ENCODE measurements around the gene PHF21A. TPM values are rescaled to one million over a fixed set of nuclear protein-coding genes. Genes with fewer than 3 reads are reported as not detected.

The PHF21A gene
- total RNA-seq, 1 experiment from 2014 or later = 17.3 TPM

DNA sequence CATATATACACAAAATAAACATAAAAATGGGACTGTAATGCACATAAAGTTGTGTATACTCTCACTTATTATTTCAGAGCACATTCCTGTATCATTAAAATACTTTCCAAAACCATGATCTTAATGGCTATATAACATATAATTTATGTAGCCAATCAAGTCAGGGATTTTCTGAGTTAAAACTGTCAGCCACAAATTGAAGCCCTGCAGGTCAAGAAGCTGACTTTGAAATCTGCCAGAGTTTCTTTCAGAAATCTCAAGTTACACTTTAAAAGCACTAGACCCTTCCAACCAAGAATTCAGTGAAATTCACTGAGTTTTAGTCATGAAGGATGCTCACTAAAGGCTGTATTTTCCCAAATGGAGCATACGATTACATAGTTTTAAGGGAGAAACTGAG is 47.6 kb downstream of the PHF21A start:
- no peak overlapping the region for H3K4me3 ChIP-seq
- H3K36me3 ChIP-seq = no peaks in the 10 kb centered on the region
- H3K27ac ChIP-seq = no peak overlapping the region
- no peak for DNase-seq
- no peaks in the 10 kb centered on the region for H3K27me3 ChIP-seq
- no peaks in the 10 kb centered on the region for H3K9me3 ChIP-seq (replicated peaks)
- no peaks in the 10 kb centered on the region for H3K4me1 ChIP-seq

DNA sequence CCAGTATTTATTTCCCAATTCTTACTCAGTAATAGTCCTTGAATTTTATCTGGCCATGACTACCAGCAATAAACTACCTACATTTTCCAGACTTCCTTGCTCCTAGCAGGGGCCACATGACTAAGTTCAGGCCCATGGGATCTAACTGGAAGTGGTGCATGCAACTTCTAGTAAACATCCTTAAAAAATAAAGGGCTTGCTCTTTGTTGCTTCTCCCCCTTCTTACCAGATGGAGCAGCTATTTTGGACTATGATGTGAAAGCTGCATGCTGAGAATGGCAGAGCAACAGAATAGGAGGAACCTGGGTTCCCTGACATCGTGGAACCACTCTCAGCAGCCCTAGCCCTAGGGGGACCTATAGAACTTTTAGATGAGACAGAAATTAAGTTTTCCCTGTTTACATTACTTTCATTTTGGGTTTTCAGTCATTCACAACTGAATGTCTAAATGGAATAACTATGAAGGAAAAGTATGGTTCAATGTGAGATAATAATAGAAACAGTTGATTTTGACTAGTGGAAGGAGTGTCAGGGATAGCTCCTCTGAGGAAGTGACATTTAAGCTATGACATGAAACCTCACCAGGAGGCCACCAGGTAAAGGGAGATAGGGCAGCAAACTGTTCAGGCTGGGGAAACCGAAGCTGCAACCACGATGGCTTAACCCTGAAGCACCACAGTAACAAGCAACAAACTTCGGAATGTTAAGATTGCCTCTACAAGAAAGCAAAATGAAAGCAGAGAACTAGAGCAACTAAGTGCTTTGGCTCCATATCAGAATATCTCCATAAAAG is 48.9 kb downstream of the PHF21A start:
- H3K36me3 ChIP-seq = no peaks in the 10 kb centered on the region
- H3K27ac ChIP-seq = no peak overlapping the region
- H3K4me1 ChIP-seq = no peaks in the 10 kb centered on the region
- H3K9me3 ChIP-seq (replicated peaks) = no peaks in the 10 kb centered on the region
- H3K27me3 ChIP-seq = no peaks in the 10 kb centered on the region
- DNase-seq = no peak
- no peak overlapping the region for H3K4me3 ChIP-seq

DNA sequence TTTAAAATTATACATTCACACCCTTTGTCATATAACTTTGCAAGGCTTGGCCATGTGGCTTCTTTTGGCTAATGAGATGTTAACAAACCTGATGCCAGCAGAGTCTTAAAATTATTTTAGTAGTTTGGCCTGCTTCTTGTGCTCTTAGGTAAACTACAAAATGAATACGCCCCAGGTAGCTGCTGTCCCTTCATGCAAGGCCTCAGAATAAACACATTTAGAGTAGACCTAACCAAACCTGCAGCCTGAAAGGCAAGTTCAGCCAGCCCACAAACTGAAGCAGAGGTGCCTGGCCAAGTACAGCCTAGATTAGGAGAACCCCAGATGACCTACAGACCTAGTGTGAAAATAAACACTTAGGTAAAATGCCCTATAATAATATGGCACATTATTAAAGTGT is 50.2 kb downstream of the PHF21A start:
- Histone ChIP-seq H3K27me3 (no peaks in the 10 kb centered on the region), H3K27ac (no peak overlapping the region), H3K36me3 (no peaks in the 10 kb centered on the region), H3K9me3 (replicated peaks) (no peaks in the 10 kb centered on the region), H3K4me3 (no peak overlapping the region), H3K4me1 (no peaks in the 10 kb centered on the region)
- DNase-seq = no peak

DNA sequence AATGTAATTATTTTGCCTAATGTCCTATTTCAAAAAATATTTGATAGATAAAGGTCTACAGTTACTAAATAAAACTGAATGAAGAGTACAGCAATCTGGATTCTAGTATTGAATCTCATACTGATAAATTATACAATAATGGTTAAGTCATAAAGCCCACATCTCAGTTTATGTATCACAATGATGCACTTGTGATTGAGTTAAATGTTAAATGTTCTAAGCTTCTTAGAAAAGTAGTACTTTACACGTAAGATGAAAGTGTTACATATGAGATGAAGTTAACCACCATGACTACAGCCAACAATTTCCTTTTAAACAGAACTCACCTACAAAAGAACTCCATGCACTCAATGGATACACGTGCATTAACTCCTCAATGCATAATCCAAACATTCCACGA is 51.7 kb downstream of the PHF21A start:
- Histone ChIP-seq H3K27ac (no peak overlapping the region), H3K27me3 (no peaks in the 10 kb centered on the region), H3K4me1 (no peaks in the 10 kb centered on the region), H3K4me3 (no peak overlapping the region), H3K36me3 (0 out of 2 replicates have a peak, but pooled peaks cover 2% of the 10 kb centered on the region), H3K9me3 (replicated peaks) (no peaks in the 10 kb centered on the region)
- no peak for DNase-seq

DNA sequence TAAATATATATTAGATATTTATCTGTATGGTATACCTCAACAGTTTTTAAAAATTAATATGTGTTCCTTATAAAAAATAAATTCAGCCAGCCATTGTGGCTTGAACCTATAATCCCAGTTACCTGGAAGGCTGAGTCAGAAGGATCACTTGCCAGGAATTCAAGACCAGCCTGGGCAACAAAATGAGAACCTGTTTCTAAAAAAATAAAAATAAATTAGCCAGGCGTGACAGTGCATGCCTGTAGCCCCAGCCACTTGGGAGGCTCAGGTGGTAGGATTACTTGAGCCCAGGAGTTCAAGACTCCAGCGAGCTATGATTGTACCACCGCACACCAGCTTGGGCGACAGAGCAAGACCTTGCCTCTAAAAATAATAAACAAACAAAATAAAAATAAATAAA is 54.9 kb downstream of the PHF21A start:
- Histone ChIP-seq H3K27ac (no peak overlapping the region), H3K36me3 (0 out of 2 replicates have a peak, but pooled peaks cover 2% of the 10 kb centered on the region), H3K9me3 (replicated peaks) (no peaks in the 10 kb centered on the region), H3K27me3 (no peaks in the 10 kb centered on the region), H3K4me1 (no peaks in the 10 kb centered on the region), H3K4me3 (no peak overlapping the region)
- DNase-seq = no peak

DNA sequence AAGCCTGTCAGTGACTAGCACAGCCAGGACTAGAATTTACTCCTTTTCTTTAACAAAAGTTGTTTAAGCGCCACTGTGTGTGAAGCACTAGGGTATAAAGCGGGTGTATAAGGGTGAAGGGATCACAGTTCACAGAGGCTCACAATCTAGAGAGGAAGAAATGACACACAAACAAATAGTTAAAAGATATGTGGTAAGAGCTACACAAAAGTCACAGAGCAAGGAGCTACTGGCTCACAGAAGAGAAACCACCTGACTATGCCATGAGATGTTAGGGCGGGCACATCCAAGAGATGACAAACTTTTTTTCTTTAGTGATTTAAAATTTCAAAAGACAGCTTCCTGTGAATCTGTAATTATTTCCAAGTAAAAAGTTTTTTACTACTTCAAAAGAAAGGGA is 55.6 kb downstream of the PHF21A start:
- Histone ChIP-seq H3K4me3 (no peak overlapping the region), H3K9me3 (replicated peaks) (no peaks in the 10 kb centered on the region), H3K27me3 (no peaks in the 10 kb centered on the region), H3K4me1 (no peaks in the 10 kb centered on the region), H3K27ac (no peak overlapping the region), H3K36me3 (0 out of 2 replicates have a peak, but pooled peaks cover 4% of the 10 kb centered on the region)
- no peak for DNase-seq

DNA sequence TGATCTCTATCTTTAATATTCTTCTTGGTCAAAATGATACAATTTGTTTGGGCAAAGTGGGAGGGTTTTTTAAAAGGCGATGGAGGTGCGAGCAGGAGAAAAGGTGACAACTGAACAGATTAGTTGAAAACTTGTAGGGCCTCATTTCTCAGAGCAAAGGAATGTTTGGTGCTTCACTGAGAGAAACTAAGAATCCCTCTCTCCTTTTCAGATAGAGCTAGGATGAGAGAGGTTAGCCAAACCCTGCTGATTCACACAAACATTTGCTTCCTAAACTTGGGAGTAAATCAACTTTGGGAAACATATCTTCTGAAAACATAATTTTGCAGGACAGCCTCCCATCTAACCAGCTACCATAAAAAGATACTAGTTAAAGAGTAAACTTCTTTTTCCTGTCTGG is 57.0 kb downstream of the PHF21A start:
- Histone ChIP-seq H3K36me3 (0 out of 2 replicates have a peak, but pooled peaks cover 4% of the 10 kb centered on the region), H3K4me1 (no peaks in the 10 kb centered on the region), H3K27ac (no peak overlapping the region), H3K27me3 (no peaks in the 10 kb centered on the region), H3K9me3 (replicated peaks) (no peaks in the 10 kb centered on the region), H3K4me3 (no peak overlapping the region)
- no peak for DNase-seq

DNA sequence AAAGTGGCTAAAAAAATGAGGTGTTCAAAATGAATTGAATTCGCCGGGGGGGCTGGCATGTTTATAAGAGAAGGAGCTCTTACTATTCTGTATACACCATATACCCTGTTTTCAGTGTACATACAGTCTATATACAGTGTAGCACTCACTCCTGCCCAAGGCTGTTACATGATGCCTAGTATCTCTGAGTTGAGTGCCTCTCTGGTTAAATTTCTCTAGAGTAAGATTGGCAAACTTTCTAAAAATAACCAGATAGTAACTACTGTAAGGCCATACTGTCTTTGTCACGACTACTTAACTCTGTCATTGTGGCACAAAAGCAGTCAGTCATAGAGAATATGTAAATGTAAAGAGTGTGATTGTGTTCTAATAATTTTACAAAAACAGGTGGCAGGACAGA is 58.1 kb downstream of the PHF21A start:
- no peak for DNase-seq
- Histone ChIP-seq H3K27me3 (no peaks in the 10 kb centered on the region), H3K4me3 (no peak overlapping the region), H3K36me3 (0 out of 2 replicates have a peak, but pooled peaks cover 4% of the 10 kb centered on the region), H3K9me3 (replicated peaks) (no peaks in the 10 kb centered on the region), H3K27ac (no peak overlapping the region), H3K4me1 (no peaks in the 10 kb centered on the region)

DNA sequence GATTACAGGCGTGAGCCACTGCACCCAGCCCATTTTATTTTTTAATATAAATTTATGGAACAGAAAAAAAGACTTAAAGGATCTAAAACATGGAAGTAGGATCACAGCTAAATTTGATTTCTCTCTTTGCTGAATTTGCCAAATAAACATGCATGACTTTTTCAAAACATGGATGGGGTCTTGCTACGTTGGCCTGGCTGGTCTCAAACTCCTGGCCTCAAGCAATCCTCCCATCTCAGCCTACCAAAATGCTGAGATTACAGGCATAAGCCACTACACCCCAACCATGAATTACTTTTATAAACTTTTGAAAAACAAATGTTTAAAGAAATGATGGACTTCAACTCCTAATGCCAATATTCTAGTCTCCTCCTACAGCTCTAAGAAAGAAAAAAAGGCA is 61.2 kb downstream of the PHF21A start:
- Histone ChIP-seq H3K27ac (no peak overlapping the region), H3K36me3 (0 out of 2 replicates have a peak, but pooled peaks cover 2% of the 10 kb centered on the region), H3K9me3 (replicated peaks) (no peaks in the 10 kb centered on the region), H3K4me3 (no peak overlapping the region), H3K4me1 (0 out of 2 replicates have a peak, but pooled peaks cover 2% of the 10 kb centered on the region), H3K27me3 (no peaks in the 10 kb centered on the region)
- no peak for DNase-seq

DNA sequence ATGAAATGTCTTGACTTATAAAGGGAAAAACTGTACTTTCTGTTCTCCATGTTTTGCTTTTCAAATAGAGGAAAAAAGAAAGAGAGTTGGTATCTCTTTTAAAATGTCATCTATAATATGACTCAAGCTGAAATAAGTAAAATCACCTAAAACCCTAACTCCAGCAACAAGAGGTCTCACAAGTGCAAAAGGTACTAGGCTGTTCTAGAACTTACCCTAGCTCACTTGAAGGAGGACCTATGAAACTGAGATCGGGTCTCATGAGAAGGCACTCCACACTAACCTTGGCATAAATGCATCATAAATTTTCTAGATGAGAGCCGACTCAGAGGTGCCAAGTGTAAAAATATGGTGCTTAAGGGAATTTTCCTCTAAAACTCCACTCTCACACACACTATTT is 63.8 kb downstream of the PHF21A start:
- 0 out of 2 replicates have a peak, but pooled peaks cover 2% of the 10 kb centered on the region for H3K4me1 ChIP-seq
- DNase-seq = no peak
- H3K27ac ChIP-seq = no peak overlapping the region
- no peaks in the 10 kb centered on the region for H3K9me3 ChIP-seq (replicated peaks)
- no peak overlapping the region for H3K4me3 ChIP-seq
- 0 out of 2 replicates have a peak, but pooled peaks cover 2% of the 10 kb centered on the region for H3K36me3 ChIP-seq
- no peaks in the 10 kb centered on the region for H3K27me3 ChIP-seq

DNA sequence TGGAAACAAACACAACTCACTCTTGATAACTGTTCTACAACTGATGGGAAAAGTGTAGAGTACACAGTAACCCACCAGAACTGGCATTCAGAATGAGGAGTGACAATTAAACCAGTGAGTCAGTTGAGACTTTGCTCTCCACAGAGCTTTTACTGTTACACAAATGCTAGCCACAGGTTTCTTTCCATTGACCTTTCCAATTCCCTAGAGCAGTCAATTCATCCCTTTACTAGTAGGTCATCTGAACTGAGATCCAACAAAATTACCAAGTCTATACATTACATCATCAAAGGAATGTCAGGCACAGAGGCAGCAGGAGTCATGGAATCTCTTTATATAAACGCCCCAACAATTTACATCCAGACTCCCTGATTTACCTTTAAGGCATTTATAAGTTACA is 65.9 kb downstream of the PHF21A start:
- Histone ChIP-seq H3K9me3 (replicated peaks) (no peaks in the 10 kb centered on the region), H3K4me1 (peaks cover 15% of the 10 kb centered on the region), H3K4me3 (no peak overlapping the region), H3K27me3 (no peaks in the 10 kb centered on the region), H3K36me3 (no peaks in the 10 kb centered on the region), H3K27ac (no peak overlapping the region)
- peak in 1 of 2 experiments; percentile 2 for DNase-seq

DNA sequence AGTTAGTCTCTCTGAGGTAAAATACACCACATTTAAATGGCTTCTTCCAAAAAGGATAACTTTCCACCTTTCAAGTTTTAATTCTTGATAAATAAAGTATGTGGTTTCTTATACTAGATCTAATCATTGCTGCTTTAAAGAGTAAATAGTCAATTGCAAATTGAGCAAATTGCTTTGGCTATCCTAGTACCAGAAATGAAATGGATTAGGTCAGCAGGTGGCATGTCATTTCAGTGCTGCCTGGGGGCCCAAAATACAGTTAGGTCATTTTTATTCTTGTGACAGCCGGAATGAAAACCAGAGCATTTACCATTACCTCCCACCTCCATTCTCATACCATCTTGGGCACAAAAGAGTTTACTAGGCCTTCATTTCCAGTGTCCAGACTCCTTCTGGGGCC is 70.2 kb downstream of the PHF21A start:
- DNase-seq = peak in 1 of 2 experiments; percentile 36
- no peaks in the 10 kb centered on the region for H3K36me3 ChIP-seq
- H3K27me3 ChIP-seq = no peaks in the 10 kb centered on the region
- H3K4me1 ChIP-seq = peaks cover 28% of the 10 kb centered on the region
- H3K27ac ChIP-seq = peak overlapping the region; percentile 18; the same call in 1 of the 2 replicates
- no peak overlapping the region for H3K4me3 ChIP-seq
- no peaks in the 10 kb centered on the region for H3K9me3 ChIP-seq (replicated peaks)

DNA sequence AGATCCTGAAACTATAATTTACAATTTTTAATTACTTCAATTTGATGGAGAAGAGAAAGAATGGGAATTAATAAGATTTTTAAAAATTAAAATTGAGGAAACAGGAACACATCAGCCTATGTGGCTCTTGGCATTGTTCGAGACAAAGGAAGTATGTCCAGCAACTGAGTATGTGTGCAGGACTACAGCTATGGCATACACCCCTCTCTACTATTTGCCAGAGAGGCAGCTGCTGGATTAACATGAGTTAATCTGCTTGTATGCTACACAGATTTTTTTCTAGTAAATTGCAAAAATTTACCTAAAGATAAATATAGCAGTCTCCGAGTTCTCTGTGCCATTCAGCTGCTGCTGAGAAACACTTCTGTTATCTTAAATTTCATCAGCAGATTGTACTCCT is 70.6 kb downstream of the PHF21A start:
- no peaks in the 10 kb centered on the region for H3K9me3 ChIP-seq (replicated peaks)
- DNase-seq = peak; percentile 17 to 36
- no peaks in the 10 kb centered on the region for H3K27me3 ChIP-seq
- peak overlapping the region; percentile 18; the same call in 1 of the 2 replicates for H3K27ac ChIP-seq
- H3K4me1 ChIP-seq = peaks cover 28% of the 10 kb centered on the region
- H3K36me3 ChIP-seq = no peaks in the 10 kb centered on the region
- no peak overlapping the region for H3K4me3 ChIP-seq

DNA sequence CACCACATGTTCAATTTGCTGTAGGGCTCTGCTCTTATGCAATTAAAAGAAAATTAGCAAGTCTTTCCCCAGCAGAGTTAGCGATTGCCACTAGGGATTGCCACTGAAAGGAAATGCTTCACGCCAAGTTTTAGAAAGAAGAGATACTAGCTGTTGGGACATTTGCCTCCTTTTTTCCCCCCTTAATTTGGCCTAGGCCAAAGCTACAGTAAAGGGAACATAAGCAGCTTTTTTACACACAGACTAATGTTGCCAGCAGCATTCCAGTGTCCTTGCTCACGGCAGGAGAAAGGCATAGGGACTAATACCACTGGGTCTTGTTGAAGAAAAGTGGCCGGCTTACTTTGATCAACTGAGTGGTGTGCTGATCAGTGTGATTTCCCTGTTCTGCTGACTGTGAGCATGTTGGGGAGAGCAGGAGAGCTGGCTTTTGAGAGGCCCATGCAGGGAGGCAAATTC is 71.2 kb downstream of the PHF21A start:
- Histone ChIP-seq H3K4me1 (peaks cover 25% of the 10 kb centered on the region), H3K36me3 (no peaks in the 10 kb centered on the region), H3K4me3 (no peak overlapping the region), H3K9me3 (replicated peaks) (no peaks in the 10 kb centered on the region), H3K27me3 (no peaks in the 10 kb centered on the region), H3K27ac (peak overlapping the region; percentile 18; the same call in 1 of the 2 replicates)
- DNase-seq = peak; percentile 21 to 33

DNA sequence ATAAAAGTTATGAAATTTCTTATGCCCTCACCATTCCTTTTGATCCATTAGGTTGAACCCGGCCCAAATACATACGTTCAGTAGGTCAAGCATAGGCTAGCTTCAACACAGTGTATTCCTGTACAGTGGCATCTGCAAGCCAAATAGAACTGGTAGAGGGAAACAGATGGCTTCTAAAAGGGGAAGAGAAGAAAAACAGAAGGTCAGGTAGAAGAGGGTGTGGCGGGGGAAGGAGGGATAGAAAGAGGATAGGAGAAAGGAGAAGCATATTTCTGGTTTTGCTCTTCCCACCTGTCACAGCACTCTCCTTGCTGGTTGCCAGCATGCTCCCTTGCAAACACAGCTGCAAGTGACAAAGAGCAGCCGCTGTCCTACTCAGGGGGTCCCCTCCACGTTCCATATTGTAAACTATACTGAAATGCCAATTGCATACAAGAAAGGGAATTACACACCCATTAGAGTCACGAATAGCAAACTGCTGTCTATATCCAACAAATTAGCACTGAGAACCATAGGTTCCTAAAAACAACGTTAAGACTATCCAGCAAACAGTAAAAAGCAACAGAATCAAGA is 71.8 kb downstream of the PHF21A start:
- no peaks in the 10 kb centered on the region for H3K27me3 ChIP-seq
- H3K36me3 ChIP-seq = no peaks in the 10 kb centered on the region
- no peak overlapping the region for H3K4me3 ChIP-seq
- peaks cover 25% of the 10 kb centered on the region for H3K4me1 ChIP-seq
- no peaks in the 10 kb centered on the region for H3K9me3 ChIP-seq (replicated peaks)
- peak; percentile 18 to 21 for DNase-seq
- H3K27ac ChIP-seq = no peak overlapping the region

All from SJCRH30 (cell line).